Dendritic cell treated with granulocyte-macrophage colony-stimulating factor and Interleukin-4, amounts not matched to agents 40 ng/mL and 50 ng/mL, for 4 days (primary cell): ENCODE data around the gene GTF2A1.

Experiments
- H3K27ac Mint-ChIP-seq: one replicate; pipeline ENCODE4 v1.8.0; 2022; ENCODE audit warnings: mild to moderate bottlenecking, mixed read lengths
- H3K27me3 Mint-ChIP-seq: one replicate; pipeline ENCODE4 v1.8.0; 2022; ENCODE audit warnings: mild to moderate bottlenecking, mixed read lengths
- H3K36me3 Mint-ChIP-seq: one replicate; pipeline ENCODE4 v1.8.0; 2022; ENCODE audit warnings: low read depth, mixed read lengths
- H3K4me1 Mint-ChIP-seq: one replicate; pipeline ENCODE4 v1.8.0; 2022; ENCODE audit warnings: low read depth, mixed read lengths
- H3K4me3 Mint-ChIP-seq: one replicate; pipeline ENCODE4 v1.8.0; 2022; ENCODE audit warnings: mild to moderate bottlenecking, moderate library complexity, mixed read lengths
- H3K9me3 Mint-ChIP-seq: one replicate; pipeline ENCODE4 v1.8.0; 2022; ENCODE audit warnings: mixed read lengths
- intact Hi-C: fragments of 100-400 bp; cut with micrococcal nuclease; formaldehyde crosslinking; loops from one replicate; pipeline ENCODE4 v1.15.0; 2022

GTF2A1 gene

GRCh38 chr14:81162941-81163340 lies 57.8 kb downstream of the GTF2A1 start:
- H3K27ac Mint-ChIP-seq: no peak overlapping the region

DNA sequence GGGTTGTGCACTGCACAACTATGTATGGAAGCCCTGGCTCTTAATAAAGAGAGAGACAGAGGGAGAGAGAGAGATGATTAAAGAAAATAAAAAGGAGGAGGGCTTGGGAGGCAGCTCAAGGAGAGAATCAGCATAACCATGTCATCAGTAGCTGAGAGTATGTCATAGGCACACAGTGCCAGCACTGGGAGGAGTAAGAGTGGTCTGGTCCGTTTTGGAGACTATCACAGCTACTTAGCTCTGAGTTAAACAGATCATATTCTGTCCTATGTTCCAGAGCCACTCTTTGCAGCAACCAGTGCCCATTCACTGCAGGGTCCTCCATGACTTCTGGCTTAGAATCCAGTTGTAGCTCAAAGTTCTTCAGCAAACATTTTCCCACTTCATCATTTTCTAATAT lies 59.0 kb downstream of the GTF2A1 start:
- H3K4me1 Mint-ChIP-seq: peaks cover 17% of the 10 kb centered on the region
- H3K36me3 Mint-ChIP-seq: no peaks in the 10 kb centered on the region
- no peak overlapping the region for H3K27ac Mint-ChIP-seq
- no peaks in the 10 kb centered on the region for H3K27me3 Mint-ChIP-seq
- H3K4me3 Mint-ChIP-seq: no peak overlapping the region
- peaks cover 8% of the 10 kb centered on the region for H3K9me3 Mint-ChIP-seq
- intact Hi-C loops: no loop called here

More at GRCh38 chr14:81162941-81163340, 57.8 kb downstream of the GTF2A1 start:
- intact Hi-C loops: no loop called here
- peaks cover 8% of the 10 kb centered on the region for H3K9me3 Mint-ChIP-seq
- no peak overlapping the region for H3K4me3 Mint-ChIP-seq
- peaks cover 12% of the 10 kb centered on the region for H3K4me1 Mint-ChIP-seq
- H3K36me3 Mint-ChIP-seq: no peaks in the 10 kb centered on the region
- no peaks in the 10 kb centered on the region for H3K27me3 Mint-ChIP-seq

- Mint-ChIP-seq H3K27ac (no peak overlapping the region), H3K9me3 (peaks cover 8% of the 10 kb centered on the region), H3K36me3 (no peaks in the 10 kb centered on the region), H3K4me3 (no peak overlapping the region), H3K4me1 (peaks cover 22% of the 10 kb centered on the region), H3K27me3 (no peaks in the 10 kb centered on the region)
- intact Hi-C loops: no loop called here
These were observed 59.7 kb downstream of the GTF2A1 start for GRCh38 chr14:81161088-81161487.

DNA sequence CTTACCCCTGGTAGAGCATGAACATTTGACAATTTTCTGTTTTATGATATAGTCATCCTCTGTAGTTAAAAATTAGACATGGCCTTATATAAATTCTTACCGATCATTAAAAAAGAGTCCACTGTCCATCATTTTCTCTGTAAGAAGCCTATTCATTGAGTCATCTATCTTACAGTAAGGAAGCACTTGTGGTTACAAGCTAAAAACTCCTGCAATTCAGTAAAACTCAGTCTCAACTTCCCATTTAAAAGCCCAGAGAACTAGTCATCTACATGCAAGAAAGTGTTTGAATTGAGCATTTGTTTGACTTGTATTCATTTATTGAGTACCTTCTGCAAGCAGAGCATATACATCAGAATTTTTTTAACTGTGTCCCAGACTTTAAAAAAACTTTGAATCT lies 63.3 kb downstream of the GTF2A1 start:
- Mint-ChIP-seq H3K27ac (no peak overlapping the region), H3K4me1 (peaks cover 13% of the 10 kb centered on the region), H3K27me3 (no peaks in the 10 kb centered on the region), H3K4me3 (no peak overlapping the region), H3K36me3 (no peaks in the 10 kb centered on the region), H3K9me3 (peaks cover 8% of the 10 kb centered on the region)
- intact Hi-C loops: no loop called here

DNA sequence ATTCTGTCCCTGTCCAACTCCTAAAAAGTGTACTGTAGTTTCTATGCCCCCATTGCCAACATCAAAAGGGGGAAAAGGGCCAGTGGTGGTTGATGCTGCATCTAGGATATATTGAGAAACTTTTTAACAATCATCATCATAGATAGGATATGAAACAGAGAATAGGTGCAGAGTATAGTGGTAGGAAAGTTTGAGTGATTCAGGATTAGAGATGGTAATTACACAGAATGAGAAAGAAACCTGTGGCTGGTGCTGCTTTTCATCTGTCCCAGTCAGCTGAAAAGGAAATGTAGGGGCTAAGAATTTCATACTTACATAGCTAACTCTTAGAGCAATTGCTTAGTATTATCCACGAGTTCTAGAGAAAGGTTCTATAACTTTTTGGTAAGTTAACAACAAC lies 67.6 kb downstream of the GTF2A1 start:
- H3K4me3 Mint-ChIP-seq: no peak overlapping the region
- intact Hi-C loops: no loop called here
- peaks cover 13% of the 10 kb centered on the region for H3K4me1 Mint-ChIP-seq
- no peak overlapping the region for H3K27ac Mint-ChIP-seq
- no peaks in the 10 kb centered on the region for H3K27me3 Mint-ChIP-seq
- H3K9me3 Mint-ChIP-seq: no peaks in the 10 kb centered on the region
- H3K36me3 Mint-ChIP-seq: no peaks in the 10 kb centered on the region

DNA sequence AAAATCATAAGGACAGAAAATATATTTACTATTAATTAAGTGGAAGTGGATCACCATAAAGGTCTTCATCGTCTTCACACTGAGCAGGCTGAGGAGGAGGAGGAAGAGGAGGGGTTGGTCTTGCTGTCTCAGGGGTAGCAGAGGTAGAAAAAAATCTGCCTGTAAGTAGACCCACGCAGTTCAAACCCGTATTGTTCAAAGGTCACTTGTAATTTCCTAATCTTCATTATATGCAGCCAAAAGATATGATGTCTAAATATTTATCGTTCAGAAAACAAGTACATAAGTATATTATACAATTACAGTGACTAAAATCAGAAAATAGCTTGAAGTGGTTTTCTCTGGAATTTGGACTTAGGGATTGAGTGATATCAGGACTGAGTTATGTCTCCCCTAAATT lies 72.1 kb downstream of the GTF2A1 start:
- H3K27me3 Mint-ChIP-seq: no peaks in the 10 kb centered on the region
- H3K36me3 Mint-ChIP-seq: no peaks in the 10 kb centered on the region
- no peak overlapping the region for H3K27ac Mint-ChIP-seq
- H3K4me1 Mint-ChIP-seq: no peaks in the 10 kb centered on the region
- no peaks in the 10 kb centered on the region for H3K9me3 Mint-ChIP-seq
- H3K4me3 Mint-ChIP-seq: no peak overlapping the region
- intact Hi-C loops: no loop called here

DNA sequence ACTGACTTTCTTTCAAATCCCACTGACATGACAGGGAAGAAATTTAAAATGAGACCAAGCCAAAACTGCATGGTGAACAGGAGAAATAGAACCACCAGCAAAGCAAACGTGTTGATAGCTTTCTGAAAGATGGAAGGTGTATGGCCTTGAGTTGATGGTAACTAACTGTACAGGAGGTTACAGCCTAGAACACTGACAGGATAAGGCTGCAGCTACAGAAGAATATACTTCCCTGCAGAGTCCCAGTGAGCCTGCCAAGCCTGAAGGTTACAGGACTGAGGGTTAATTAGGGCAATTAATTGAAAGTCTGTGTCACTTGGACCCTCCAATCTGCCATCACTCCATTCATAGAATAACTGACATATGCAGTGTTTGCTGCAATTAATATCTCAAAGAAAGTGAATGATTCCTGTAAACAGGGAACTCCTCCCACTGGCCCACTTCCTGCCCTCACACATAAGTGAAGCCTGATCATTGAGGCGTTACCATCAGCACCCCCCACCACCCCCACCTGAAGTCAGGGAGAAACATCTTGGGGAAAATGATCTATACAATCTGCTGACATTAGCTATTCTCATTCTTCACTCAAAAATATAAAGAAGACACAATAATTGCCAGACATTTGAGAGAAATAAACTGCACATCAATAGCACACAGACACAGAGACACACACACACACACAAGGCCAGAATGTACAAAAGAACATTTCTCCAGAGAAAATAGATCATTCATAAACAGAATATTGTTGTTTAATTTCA lies 73.4 kb downstream of the GTF2A1 start:
- intact Hi-C loops: no loop called here
- Mint-ChIP-seq H3K27me3 (no peaks in the 10 kb centered on the region), H3K36me3 (no peaks in the 10 kb centered on the region), H3K4me1 (no peaks in the 10 kb centered on the region), H3K27ac (no peak overlapping the region), H3K9me3 (no peaks in the 10 kb centered on the region), H3K4me3 (no peak overlapping the region)

DNA sequence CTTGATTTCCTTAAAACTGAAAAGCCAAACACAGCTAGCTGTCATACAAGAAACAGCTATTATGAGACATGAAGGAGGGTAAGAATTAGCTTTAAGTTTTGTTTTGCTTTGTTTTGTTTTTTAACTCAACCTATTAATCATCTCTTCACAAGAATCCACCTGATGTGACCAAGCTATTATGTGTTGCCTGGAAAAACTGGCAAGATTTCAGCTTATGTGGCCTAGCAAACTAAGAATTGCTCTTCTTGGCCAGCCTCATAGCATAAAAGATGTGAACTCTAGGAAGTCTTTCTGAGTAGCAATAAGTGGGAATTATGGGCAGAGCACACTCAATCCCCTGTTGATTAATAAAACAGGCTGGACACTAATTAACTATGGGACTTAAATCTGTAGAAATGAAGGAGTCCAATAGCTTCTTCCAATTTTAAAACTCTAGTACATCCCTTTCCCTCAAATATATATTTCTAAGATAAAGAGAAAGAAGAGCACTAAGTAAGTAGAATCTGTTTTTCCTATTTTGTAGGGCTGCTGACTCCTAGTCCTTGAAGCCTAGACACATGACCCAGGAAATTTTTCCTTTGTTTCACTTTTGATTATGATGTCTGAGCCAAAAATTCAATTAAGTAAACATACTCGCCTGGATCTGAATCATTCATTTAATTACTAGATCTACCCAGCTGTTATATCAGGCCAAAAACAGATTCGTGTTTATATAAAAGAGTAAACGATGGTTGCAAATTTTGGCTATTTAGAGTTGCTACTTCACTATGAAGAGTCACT lies 75.7 kb downstream of the GTF2A1 start:
- Mint-ChIP-seq H3K9me3 (no peaks in the 10 kb centered on the region), H3K27ac (no peak overlapping the region), H3K27me3 (no peaks in the 10 kb centered on the region), H3K36me3 (no peaks in the 10 kb centered on the region), H3K4me3 (no peak overlapping the region), H3K4me1 (peaks cover 13% of the 10 kb centered on the region)
- intact Hi-C loops: no loop called here

GRCh38 chr14:81143793-81144192 lies 77.0 kb downstream of the GTF2A1 start:
- no peaks in the 10 kb centered on the region for H3K27me3 Mint-ChIP-seq
- peaks cover 13% of the 10 kb centered on the region for H3K4me1 Mint-ChIP-seq
- intact Hi-C loops: no loop called here
- H3K4me3 Mint-ChIP-seq: no peak overlapping the region
- H3K9me3 Mint-ChIP-seq: no peaks in the 10 kb centered on the region
- no peak overlapping the region for H3K27ac Mint-ChIP-seq
- H3K36me3 Mint-ChIP-seq: no peaks in the 10 kb centered on the region

- Mint-ChIP-seq H3K4me1 (peaks cover 13% of the 10 kb centered on the region), H3K27ac (no peak overlapping the region), H3K27me3 (no peaks in the 10 kb centered on the region), H3K36me3 (no peaks in the 10 kb centered on the region), H3K9me3 (no peaks in the 10 kb centered on the region), H3K4me3 (no peak overlapping the region)
- intact Hi-C loops: no loop called here
These were observed 79.3 kb downstream of the GTF2A1 start for GRCh38 chr14:81141426-81141825.

DNA sequence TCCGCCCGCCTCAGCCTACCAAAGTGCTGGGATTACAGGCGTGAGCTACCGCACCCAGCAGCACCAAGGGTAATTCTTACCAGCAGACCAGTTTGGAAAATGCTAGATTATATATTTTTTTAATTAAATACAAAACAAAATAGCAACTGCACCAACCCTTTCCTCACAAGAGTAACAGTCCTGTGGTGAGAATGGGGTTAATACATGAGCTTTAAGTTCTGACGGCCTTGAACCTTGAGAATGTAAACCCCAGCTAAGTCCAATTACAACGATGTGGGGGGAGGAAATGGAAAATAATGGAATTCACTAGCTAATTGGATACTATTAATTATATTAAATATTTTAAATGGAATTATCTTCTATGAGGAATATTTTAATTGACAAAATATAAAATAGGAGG lies 82.3 kb downstream of the GTF2A1 start:
- H3K27ac Mint-ChIP-seq: no peak overlapping the region
- peaks cover 13% of the 10 kb centered on the region for H3K4me1 Mint-ChIP-seq
- H3K27me3 Mint-ChIP-seq: no peaks in the 10 kb centered on the region
- intact Hi-C loops: no loop called here
- no peak overlapping the region for H3K4me3 Mint-ChIP-seq
- H3K9me3 Mint-ChIP-seq: no peaks in the 10 kb centered on the region
- no peaks in the 10 kb centered on the region for H3K36me3 Mint-ChIP-seq

- H3K27ac Mint-ChIP-seq: no peak overlapping the region
- H3K4me3 Mint-ChIP-seq: no peak overlapping the region
- peaks cover 13% of the 10 kb centered on the region for H3K4me1 Mint-ChIP-seq
- no peaks in the 10 kb centered on the region for H3K36me3 Mint-ChIP-seq
- intact Hi-C loops: no loop called here
- no peaks in the 10 kb centered on the region for H3K27me3 Mint-ChIP-seq
- no peaks in the 10 kb centered on the region for H3K9me3 Mint-ChIP-seq
These were observed 83.4 kb downstream of the GTF2A1 start for GRCh38 chr14:81137316-81137715.

- H3K9me3 Mint-ChIP-seq: no peaks in the 10 kb centered on the region
- no peak overlapping the region for H3K27ac Mint-ChIP-seq
- H3K27me3 Mint-ChIP-seq: no peaks in the 10 kb centered on the region
- H3K4me3 Mint-ChIP-seq: no peak overlapping the region
- no peaks in the 10 kb centered on the region for H3K4me1 Mint-ChIP-seq
- intact Hi-C loops: no loop called here
- no peaks in the 10 kb centered on the region for H3K36me3 Mint-ChIP-seq
These were observed 87.4 kb downstream of the GTF2A1 start for GRCh38 chr14:81133400-81133799.

DNA sequence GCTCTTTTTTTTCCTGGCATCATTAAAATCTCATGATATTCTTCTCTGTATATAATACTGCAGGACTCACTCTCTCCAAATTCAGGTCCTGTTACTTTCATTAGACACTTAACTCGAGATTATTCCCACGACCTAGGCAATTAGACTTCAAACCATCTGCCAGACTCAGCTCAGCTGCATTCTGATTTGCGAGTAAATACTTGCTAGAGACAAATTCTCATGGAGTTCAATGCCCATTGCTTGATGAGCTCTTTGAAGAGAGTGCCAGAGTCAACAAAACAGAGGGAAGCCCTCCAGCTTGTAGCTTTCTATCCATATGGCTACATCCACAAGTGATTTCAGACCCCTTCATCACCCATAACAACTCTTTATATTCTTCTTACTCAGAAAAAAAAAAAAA lies 88.3 kb downstream of the GTF2A1 start:
- H3K4me1 Mint-ChIP-seq: no peaks in the 10 kb centered on the region
- no peaks in the 10 kb centered on the region for H3K36me3 Mint-ChIP-seq
- intact Hi-C loops: no loop called here
- H3K4me3 Mint-ChIP-seq: no peak overlapping the region
- H3K9me3 Mint-ChIP-seq: peaks cover 4% of the 10 kb centered on the region
- no peaks in the 10 kb centered on the region for H3K27me3 Mint-ChIP-seq
- H3K27ac Mint-ChIP-seq: no peak overlapping the region
